WTC11 (cell line): ENCODE results near the gene LIN28A. TPM values are rescaled to one million over a fixed set of nuclear protein-coding genes. Genes with fewer than 3 reads are reported as not detected.

Source experiments
- ATAC-seq: fragments of 200-7000 bp; cut with Tn5 transposase; 2 replicates; pipeline ENCODE4 v1.10.0; 2021; ENCODE audit warnings: mild to moderate bottlenecking, moderate library complexity
- CTCF ChIA-PET: fragments of 300-600 bp; sonication (Branson Sonifier 250); formaldehyde crosslinking; loops from one replicate; lab custom pipeline; 2021; ENCODE audit warnings: antibody characterized with exemption; lab: Charles Lee
- POLR2A ChIA-PET: fragments of 350-600 bp; sonication (Branson Sonifier 250); formaldehyde crosslinking; loops from one replicate; lab custom pipeline; 2021; ENCODE audit warnings: antibody characterized with exemption; lab: Charles Lee
- DNase-seq: peaks from one replicate; pipeline ENCODE4 v3.0.0; 2021; ENCODE audit warnings: low spot score
- H3K27ac Mint-ChIP-seq: 2 replicates; pipeline ENCODE4 v1.8.0; 2021; ENCODE audit warnings: mixed read lengths
- H3K27me3 Mint-ChIP-seq: 2 replicates; pipeline ENCODE4 v1.8.0; 2021; ENCODE audit warnings: low read depth, mild to moderate bottlenecking, moderate library complexity, mixed read lengths
- H3K36me3 Mint-ChIP-seq: 2 replicates; pipeline ENCODE4 v1.8.0; 2021; ENCODE audit warnings: mixed read lengths
- H3K4me1 Mint-ChIP-seq: 2 replicates; pipeline ENCODE4 v1.8.0; 2022; ENCODE audit warnings: mixed read lengths
- H3K4me3 Mint-ChIP-seq: 2 replicates; pipeline ENCODE4 v1.8.0; 2021; ENCODE audit warnings: mild to moderate bottlenecking, moderate library complexity, mixed read lengths
- H3K9me3 Mint-ChIP-seq: 2 replicates; pipeline ENCODE4 v1.8.0; 2021; ENCODE audit warnings: mixed read lengths
- CREM ChIP-seq: sonication (generic); formaldehyde crosslinking; IDR thresholded peaks from 2 replicates; pipeline ENCODE4 v1.8.1; 2022; ENCODE audit warnings: mild to moderate bottlenecking, missing genetic modification reagents, moderate library complexity
- EMX1 ChIP-seq: fragments of 250-450 bp; sonication (Bioruptor Pico); IDR thresholded peaks from 2 replicates; pipeline ENCODE4 v1.8.0; 2021; ENCODE audit warnings: mild to moderate bottlenecking
- ESRRA ChIP-seq: sonication (generic); formaldehyde crosslinking; IDR thresholded peaks from 2 replicates; pipeline ENCODE4 v1.8.1; 2022; ENCODE audit warnings: mild to moderate bottlenecking, missing genetic modification reagents, borderline replicate concordance
- FOXK1 ChIP-seq: sonication (generic); formaldehyde crosslinking; IDR thresholded peaks from 2 replicates; pipeline ENCODE4 v1.8.0; 2022; ENCODE audit warnings: mild to moderate bottlenecking, moderate library complexity, missing genetic modification reagents
- FOXP1 ChIP-seq: sonication (generic); formaldehyde crosslinking; IDR thresholded peaks from 2 replicates; pipeline ENCODE4 v1.8.0; 2022; ENCODE audit warnings: missing genetic modification reagents, mild to moderate bottlenecking, moderate library complexity, borderline replicate concordance
- GABPB1 ChIP-seq: sonication (generic); formaldehyde crosslinking; IDR thresholded peaks from 2 replicates; pipeline ENCODE4 v1.8.1; 2023; ENCODE audit warnings: mild to moderate bottlenecking, missing genetic modification reagents
- NFYB ChIP-seq: sonication (generic); formaldehyde crosslinking; conservative IDR thresholded peaks from 2 replicates; pipeline ENCODE4 v1.8.0; 2022; ENCODE audit warnings: low read depth, missing genetic modification reagents
- NR1H2 ChIP-seq: sonication (generic); formaldehyde crosslinking; IDR thresholded peaks from 2 replicates; pipeline ENCODE4 v1.9.0; 2021; ENCODE audit warnings: mild to moderate bottlenecking, moderate library complexity, missing genetic modification reagents
- NR2C2 ChIP-seq: sonication (generic); formaldehyde crosslinking; IDR thresholded peaks from 2 replicates; pipeline ENCODE4 v1.8.0; 2022; ENCODE audit warnings: mild to moderate bottlenecking, missing genetic modification reagents
- SMAD3 ChIP-seq: sonication (generic); formaldehyde crosslinking; IDR thresholded peaks from 2 replicates; pipeline ENCODE4 v1.8.0; 2022; ENCODE audit warnings: missing genetic modification reagents, mild to moderate bottlenecking, borderline replicate concordance
- SOX15 ChIP-seq: fragments of 250-450 bp; sonication (Bioruptor Pico); IDR thresholded peaks from 2 replicates; pipeline ENCODE4 v1.9.0; 2021; ENCODE audit warnings: mild to moderate bottlenecking
- SP1 ChIP-seq: sonication (generic); formaldehyde crosslinking; conservative IDR thresholded peaks from 2 replicates; pipeline ENCODE4 v1.8.1; 2022; ENCODE audit warnings: missing genetic modification reagents
- TEAD1 ChIP-seq: sonication (generic); formaldehyde crosslinking; IDR thresholded peaks from 2 replicates; pipeline ENCODE4 v1.8.0; 2022; ENCODE audit warnings: mild to moderate bottlenecking, missing genetic modification reagents
- ZNF121 ChIP-seq: sonication (generic); formaldehyde crosslinking; IDR thresholded peaks from 2 replicates; pipeline ENCODE4 v1.8.0; 2023; ENCODE audit warnings: missing genetic modification reagents
- ZNF423 ChIP-seq: fragments of 250-450 bp; sonication (Bioruptor Pico); IDR thresholded peaks from 2 replicates; pipeline ENCODE4 v2.1.2; 2022; ENCODE audit warnings: mild to moderate bottlenecking, moderate library complexity
- total RNA-seq: library from RNA; stranded (reverse); gene quantifications from 3 replicates; pipeline ENCODE4 v1.2.3, GENCODE V29; 2021
- TF ChIP-seq, protein P1 (sequence below): fragments of 250-450 bp; sonication (Bioruptor Pico); IDR thresholded peaks from 2 replicates; pipeline ENCODE4 v1.9.0; 2021; ENCODE audit warnings: mild to moderate bottlenecking
- TF ChIP-seq, protein P2 (sequence below): sonication (generic); formaldehyde crosslinking; IDR thresholded peaks from 2 replicates; pipeline ENCODE4 v1.8.1; 2022; ENCODE audit warnings: missing genetic modification reagents, borderline replicate concordance
- TF ChIP-seq, protein P3 (sequence below): sonication (generic); formaldehyde crosslinking; IDR thresholded peaks from 2 replicates; pipeline ENCODE4 v1.8.0; 2022; ENCODE audit warnings: missing genetic modification reagents
- TF ChIP-seq, protein P4 (sequence below): sonication (generic); formaldehyde crosslinking; IDR thresholded peaks from 2 replicates; pipeline ENCODE4 v1.8.1; 2022; ENCODE audit warnings: low read depth, missing genetic modification reagents, borderline replicate concordance
- TF ChIP-seq, protein P5 (sequence below): sonication (generic); formaldehyde crosslinking; IDR thresholded peaks from 2 replicates; pipeline ENCODE4 v1.8.1; 2022; ENCODE audit warnings: mild to moderate bottlenecking, missing genetic modification reagents, moderate library complexity, borderline replicate concordance

Gene LIN28A
- total RNA-seq, 1 experiment from 2014 or later = 1,251 TPM

DNA sequence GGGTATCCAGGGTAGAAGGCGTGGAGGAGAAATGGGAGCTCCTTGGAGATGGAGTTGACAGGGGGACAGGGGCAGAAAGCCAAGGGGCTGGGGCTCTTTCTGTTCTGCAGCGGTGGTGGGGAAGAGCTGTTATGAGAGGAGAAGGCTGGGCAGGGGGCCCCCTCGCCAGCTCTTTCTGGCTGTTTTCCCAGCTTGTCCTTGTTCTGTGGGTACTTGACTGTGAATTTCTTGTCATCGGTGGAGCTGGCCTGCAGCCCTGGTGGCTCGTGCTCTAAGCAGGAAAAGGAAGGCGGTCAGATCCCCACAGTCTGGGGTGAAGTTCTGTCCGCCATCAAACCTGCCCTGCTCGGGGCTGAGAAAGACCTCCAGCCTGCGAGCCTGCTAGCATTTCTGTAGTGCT, 45.7 kb upstream of the LIN28A start:
- ATAC-seq (no peak), DNase-seq (no peak)
- no peak overlapping the region for H3K4me3 Mint-ChIP-seq
- no peak for TF ChIP-seq ZNF121 (CRISPR knock-in tag)
- no peak for TF ChIP-seq GABPB1 (CRISPR knock-in tag)
- TF ChIP-seq NR2C2 = no peak
- TF ChIP-seq FOXK1 (CRISPR knock-in tag) = no peak
- no peak for TF ChIP-seq ZNF423 (CRISPR knock-in tag)
- TF ChIP-seq, protein P1, sequence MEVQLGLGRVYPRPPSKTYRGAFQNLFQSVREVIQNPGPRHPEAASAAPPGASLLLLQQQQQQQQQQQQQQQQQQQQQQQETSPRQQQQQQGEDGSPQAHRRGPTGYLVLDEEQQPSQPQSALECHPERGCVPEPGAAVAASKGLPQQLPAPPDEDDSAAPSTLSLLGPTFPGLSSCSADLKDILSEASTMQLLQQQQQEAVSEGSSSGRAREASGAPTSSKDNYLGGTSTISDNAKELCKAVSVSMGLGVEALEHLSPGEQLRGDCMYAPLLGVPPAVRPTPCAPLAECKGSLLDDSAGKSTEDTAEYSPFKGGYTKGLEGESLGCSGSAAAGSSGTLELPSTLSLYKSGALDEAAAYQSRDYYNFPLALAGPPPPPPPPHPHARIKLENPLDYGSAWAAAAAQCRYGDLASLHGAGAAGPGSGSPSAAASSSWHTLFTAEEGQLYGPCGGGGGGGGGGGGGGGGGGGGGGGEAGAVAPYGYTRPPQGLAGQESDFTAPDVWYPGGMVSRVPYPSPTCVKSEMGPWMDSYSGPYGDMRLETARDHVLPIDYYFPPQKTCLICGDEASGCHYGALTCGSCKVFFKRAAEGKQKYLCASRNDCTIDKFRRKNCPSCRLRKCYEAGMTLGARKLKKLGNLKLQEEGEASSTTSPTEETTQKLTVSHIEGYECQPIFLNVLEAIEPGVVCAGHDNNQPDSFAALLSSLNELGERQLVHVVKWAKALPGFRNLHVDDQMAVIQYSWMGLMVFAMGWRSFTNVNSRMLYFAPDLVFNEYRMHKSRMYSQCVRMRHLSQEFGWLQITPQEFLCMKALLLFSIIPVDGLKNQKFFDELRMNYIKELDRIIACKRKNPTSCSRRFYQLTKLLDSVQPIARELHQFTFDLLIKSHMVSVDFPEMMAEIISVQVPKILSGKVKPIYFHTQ (CRISPR knock-in tag) = no peak
- TF ChIP-seq NFYB (CRISPR knock-in tag) = no peak
- no peak for TF ChIP-seq SOX15 (CRISPR knock-in tag)
- TF ChIP-seq SMAD3 (CRISPR knock-in tag) = no peak
- TF ChIP-seq ESRRA (CRISPR knock-in tag) = no peak
- peaks cover 37% of the 10 kb centered on the region for H3K27me3 Mint-ChIP-seq
- no peaks in the 10 kb centered on the region for H3K9me3 Mint-ChIP-seq
- CTCF ChIA-PET = interaction anchor here (0.6 to 2.5 kb wide), 15 partner anchors 9 to 209 kb away, joined by 3 to 20 read pairs (median 5); partner anchors contain the start of gene CRYBG2
- POLR2A ChIA-PET = no interaction called here
- peaks cover 18% of the 10 kb centered on the region for H3K4me1 Mint-ChIP-seq
- no peaks in the 10 kb centered on the region for H3K36me3 Mint-ChIP-seq
- H3K27ac Mint-ChIP-seq = no peak overlapping the region

DNA sequence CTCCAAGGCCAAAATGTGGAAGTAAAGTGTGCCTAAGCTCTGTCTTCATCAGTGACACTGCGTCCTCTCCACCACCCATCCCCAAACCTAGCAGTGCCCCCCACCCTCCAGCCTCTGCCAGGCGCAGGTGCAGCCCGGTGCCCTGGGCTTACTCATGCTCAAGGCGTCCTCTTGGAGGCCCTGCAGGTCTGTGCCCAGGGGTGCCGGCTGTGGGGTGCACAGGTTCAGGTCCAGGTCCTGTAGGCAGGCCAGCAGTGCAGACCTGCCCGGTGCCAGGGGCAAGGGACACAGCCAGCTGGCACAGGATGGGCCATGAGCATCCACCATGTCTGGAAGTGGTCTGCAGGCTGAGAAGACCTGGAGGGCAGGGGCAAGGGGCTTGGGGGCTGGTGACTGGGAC, 43.2 kb upstream of the LIN28A start:
- Mint-ChIP-seq H3K27me3 (peaks cover 21% of the 10 kb centered on the region), H3K9me3 (peaks cover 5% of the 10 kb centered on the region), H3K27ac (no peak overlapping the region), H3K36me3 (no peaks in the 10 kb centered on the region; the same call in 1 of the 2 replicates), H3K4me1 (peaks cover 10% of the 10 kb centered on the region), H3K4me3 (no peak overlapping the region)
- TF ChIP-seq TEAD1 = no peak
- no peak for TF ChIP-seq NR1H2
- no peak for TF ChIP-seq SP1
- TF ChIP-seq, protein P2, sequence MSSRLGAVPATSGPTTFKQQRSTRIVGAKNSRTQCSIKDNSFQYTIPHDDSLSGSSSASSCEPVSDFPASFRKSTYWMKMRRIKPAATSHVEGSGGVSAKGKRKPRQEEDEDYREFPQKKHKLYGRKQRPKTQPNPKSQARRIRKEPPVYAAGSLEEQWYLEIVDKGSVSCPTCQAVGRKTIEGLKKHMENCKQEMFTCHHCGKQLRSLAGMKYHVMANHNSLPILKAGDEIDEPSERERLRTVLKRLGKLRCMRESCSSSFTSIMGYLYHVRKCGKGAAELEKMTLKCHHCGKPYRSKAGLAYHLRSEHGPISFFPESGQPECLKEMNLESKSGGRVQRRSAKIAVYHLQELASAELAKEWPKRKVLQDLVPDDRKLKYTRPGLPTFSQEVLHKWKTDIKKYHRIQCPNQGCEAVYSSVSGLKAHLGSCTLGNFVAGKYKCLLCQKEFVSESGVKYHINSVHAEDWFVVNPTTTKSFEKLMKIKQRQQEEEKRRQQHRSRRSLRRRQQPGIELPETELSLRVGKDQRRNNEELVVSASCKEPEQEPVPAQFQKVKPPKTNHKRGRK (CRISPR knock-in tag) = no peak
- TF ChIP-seq, protein P3, sequence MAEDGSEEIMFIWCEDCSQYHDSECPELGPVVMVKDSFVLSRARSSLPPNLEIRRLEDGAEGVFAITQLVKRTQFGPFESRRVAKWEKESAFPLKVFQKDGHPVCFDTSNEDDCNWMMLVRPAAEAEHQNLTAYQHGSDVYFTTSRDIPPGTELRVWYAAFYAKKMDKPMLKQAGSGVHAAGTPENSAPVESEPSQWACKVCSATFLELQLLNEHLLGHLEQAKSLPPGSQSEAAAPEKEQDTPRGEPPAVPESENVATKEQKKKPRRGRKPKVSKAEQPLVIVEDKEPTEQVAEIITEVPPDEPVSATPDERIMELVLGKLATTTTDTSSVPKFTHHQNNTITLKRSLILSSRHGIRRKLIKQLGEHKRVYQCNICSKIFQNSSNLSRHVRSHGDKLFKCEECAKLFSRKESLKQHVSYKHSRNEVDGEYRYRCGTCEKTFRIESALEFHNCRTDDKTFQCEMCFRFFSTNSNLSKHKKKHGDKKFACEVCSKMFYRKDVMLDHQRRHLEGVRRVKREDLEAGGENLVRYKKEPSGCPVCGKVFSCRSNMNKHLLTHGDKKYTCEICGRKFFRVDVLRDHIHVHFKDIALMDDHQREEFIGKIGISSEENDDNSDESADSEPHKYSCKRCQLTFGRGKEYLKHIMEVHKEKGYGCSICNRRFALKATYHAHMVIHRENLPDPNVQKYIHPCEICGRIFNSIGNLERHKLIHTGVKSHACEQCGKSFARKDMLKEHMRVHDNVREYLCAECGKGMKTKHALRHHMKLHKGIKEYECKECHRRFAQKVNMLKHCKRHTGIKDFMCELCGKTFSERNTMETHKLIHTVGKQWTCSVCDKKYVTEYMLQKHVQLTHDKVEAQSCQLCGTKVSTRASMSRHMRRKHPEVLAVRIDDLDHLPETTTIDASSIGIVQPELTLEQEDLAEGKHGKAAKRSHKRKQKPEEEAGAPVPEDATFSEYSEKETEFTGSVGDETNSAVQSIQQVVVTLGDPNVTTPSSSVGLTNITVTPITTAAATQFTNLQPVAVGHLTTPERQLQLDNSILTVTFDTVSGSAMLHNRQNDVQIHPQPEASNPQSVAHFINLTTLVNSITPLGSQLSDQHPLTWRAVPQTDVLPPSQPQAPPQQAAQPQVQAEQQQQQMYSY = no peak
- ChIA-PET POLR2A (no interaction called here), CTCF (interaction anchor here (0.6 kb wide), 1 partner anchor 51 kb away, joined by 3 read pairs; no protein-coding TSS in a partner anchor)
- DNase-seq = no peak
- ATAC-seq = no peak

DNA sequence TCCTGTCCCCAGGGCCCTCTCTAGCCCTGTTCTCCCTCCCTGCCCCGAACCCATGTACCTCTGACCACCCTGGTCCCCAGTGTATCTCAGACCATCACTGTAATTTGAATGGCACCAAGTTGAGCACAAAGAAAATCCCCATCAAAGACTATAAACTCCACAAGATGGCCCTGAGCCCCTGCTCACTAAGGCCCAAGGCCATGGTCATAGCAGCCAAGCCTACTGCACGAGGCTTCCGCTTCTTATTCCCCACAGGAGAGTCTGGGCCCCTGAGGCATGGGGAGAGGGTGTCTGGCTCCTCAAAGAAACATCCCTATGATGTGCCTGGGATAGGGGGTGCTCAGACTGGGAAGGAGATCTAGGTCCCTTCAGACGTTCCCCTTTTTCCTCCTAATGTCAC, 42.6 kb upstream of the LIN28A start:
- H3K27me3 Mint-ChIP-seq = peaks cover 15% of the 10 kb centered on the region
- peaks cover 10% of the 10 kb centered on the region for H3K4me1 Mint-ChIP-seq
- DNase-seq (no peak), ATAC-seq (no peak)
- peaks cover 5% of the 10 kb centered on the region for H3K9me3 Mint-ChIP-seq
- H3K36me3 Mint-ChIP-seq = no peaks in the 10 kb centered on the region; the same call in 1 of the 2 replicates
- ChIA-PET CTCF (no interaction called here), POLR2A (no interaction called here)
- no peak overlapping the region for H3K27ac Mint-ChIP-seq
- H3K4me3 Mint-ChIP-seq = no peak overlapping the region
- TF ChIP-seq FOXP1 (CRISPR knock-in tag) = no peak
- no peak for TF ChIP-seq EMX1
- TF ChIP-seq, protein P4, sequence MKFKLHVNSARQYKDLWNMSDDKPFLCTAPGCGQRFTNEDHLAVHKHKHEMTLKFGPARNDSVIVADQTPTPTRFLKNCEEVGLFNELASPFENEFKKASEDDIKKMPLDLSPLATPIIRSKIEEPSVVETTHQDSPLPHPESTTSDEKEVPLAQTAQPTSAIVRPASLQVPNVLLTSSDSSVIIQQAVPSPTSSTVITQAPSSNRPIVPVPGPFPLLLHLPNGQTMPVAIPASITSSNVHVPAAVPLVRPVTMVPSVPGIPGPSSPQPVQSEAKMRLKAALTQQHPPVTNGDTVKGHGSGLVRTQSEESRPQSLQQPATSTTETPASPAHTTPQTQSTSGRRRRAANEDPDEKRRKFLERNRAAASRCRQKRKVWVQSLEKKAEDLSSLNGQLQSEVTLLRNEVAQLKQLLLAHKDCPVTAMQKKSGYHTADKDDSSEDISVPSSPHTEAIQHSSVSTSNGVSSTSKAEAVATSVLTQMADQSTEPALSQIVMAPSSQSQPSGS = no peak
- TF ChIP-seq, protein P1 (CRISPR knock-in tag) = no peak
- TF ChIP-seq, protein P5, sequence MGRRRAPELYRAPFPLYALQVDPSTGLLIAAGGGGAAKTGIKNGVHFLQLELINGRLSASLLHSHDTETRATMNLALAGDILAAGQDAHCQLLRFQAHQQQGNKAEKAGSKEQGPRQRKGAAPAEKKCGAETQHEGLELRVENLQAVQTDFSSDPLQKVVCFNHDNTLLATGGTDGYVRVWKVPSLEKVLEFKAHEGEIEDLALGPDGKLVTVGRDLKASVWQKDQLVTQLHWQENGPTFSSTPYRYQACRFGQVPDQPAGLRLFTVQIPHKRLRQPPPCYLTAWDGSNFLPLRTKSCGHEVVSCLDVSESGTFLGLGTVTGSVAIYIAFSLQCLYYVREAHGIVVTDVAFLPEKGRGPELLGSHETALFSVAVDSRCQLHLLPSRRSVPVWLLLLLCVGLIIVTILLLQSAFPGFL (CRISPR knock-in tag) = no peak
- TF ChIP-seq CREM (CRISPR knock-in tag) = no peak
